GM12878 (cell line): ENCODE measurements around the gene CDCP1. TPM values are rescaled to one million over a fixed set of nuclear protein-coding genes. Genes with fewer than 3 reads are reported as not detected.

Experiments used
- ATAC-seq: fragments of 200-7000 bp; cut with Tn5 transposase; 3 replicates; pipeline ENCODE4 v1.9.1; 2020; ENCODE audit warnings: mild to moderate bottlenecking, moderate library complexity
- BruUV-seq: library from RNA; stranded (reverse); fragments of 400-500 nt; replicated peaks from 2 replicates; lab custom pipeline; 2021; lab: Mats Ljungman, UMichigan
- CTCF ChIA-PET: fragments of 300-600 bp; sonication (Branson Sonifier 250); formaldehyde crosslinking; extraction: SDS; loops from one replicate; lab custom pipeline; 2021; ENCODE audit warnings: inconsistent platforms; lab: Yijun Ruan, JAX
- POLR2A ChIA-PET: fragments of 350-600 bp; formaldehyde crosslinking; extraction: SDS; loops from one replicate; lab custom pipeline; 2021; ENCODE audit warnings: inconsistent platforms; lab: Charles Lee
- RAD21 ChIA-PET: fragments of 300-600 bp; sonication (Branson Sonifier 250); formaldehyde crosslinking; loops from one replicate; lab custom pipeline; 2023; ENCODE audit warnings: antibody characterized with exemption; ENCODE audit not compliant: unreplicated experiment; lab: Charles Lee
- SMC1A ChIA-PET: fragments of 300-600 bp; sonication (Branson Sonifier 250); formaldehyde crosslinking; loops from one replicate; lab custom pipeline; 2023; ENCODE audit not compliant: unreplicated experiment, uncharacterized antibody; lab: Charles Lee
- DNase-seq: peaks from one replicate; pipeline ENCODE4 v3.0.0-alpha.2; 2011; ENCODE audit warnings: low read depth, low spot score
- FAIRE-seq: peaks from 3 replicates; lab custom pipeline; 2011; peaks lifted over from hg19 to GRCh38; lab: Jason Lieb, UNC
- H2AFZ ChIP-seq: 2 replicates; pipeline ENCODE4 v1.6.0; 2011; ENCODE audit warnings: low read depth, low read length, control low read depth; ENCODE audit not compliant: control insufficient read depth
- H3K27ac ChIP-seq: 2 replicates; pipeline ENCODE4 v1.5.1; 2011; ENCODE audit warnings: control low read depth; ENCODE audit not compliant: control insufficient read depth, insufficient read depth
- H3K27me3 ChIP-seq, 2 experiments: replicated peaks in 1 of 2; 2 replicates each; pipeline versions ENCODE4 v1.6.0 to v1.6.1; 2011; ENCODE audit warnings: low read length in 1 of 2; ENCODE audit not compliant: control insufficient read depth in 2 of 2, insufficient read depth in 2 of 2
- H3K36me3 ChIP-seq, 2 experiments: 2 replicates each; pipeline ENCODE4 v1.5.1; 2011; ENCODE audit warnings: low read length in 1 of 2; ENCODE audit not compliant: control insufficient read depth in 2 of 2, insufficient read depth in 2 of 2
- H3K4me1 ChIP-seq: 2 replicates; pipeline ENCODE4 v1.6.1; 2011; ENCODE audit warnings: mild to moderate bottlenecking, low read length, moderate library complexity, mixed read lengths; ENCODE audit not compliant: control insufficient read depth, insufficient read depth
- H3K4me2 ChIP-seq: 2 replicates; pipeline ENCODE4 v1.6.0; 2011; ENCODE audit warnings: control low read depth; ENCODE audit not compliant: control insufficient read depth, insufficient read depth
- H3K4me3 ChIP-seq: fragments of 200-600 bp; sonication (generic); 2 replicates; pipeline ENCODE4 v1.5.1; 2016
- H3K79me2 ChIP-seq: 2 replicates; pipeline ENCODE4 v1.6.0; 2011; ENCODE audit warnings: low read length; ENCODE audit not compliant: control insufficient read depth, insufficient read depth
- H3K9ac ChIP-seq: 2 replicates; pipeline ENCODE4 v1.8.0; 2011; ENCODE audit warnings: low read length, control low read depth, mixed read lengths; ENCODE audit not compliant: control insufficient read depth, insufficient read depth
- H3K9me3 ChIP-seq: replicated peaks from 3 replicates; pipeline ENCODE4 v1.5.1; 2011; ENCODE audit warnings: mild to moderate bottlenecking, low read length; ENCODE audit not compliant: control insufficient read depth, insufficient read depth
- H4K20me1 ChIP-seq: 2 replicates; pipeline ENCODE4 v1.6.0; 2011; ENCODE audit not compliant: control insufficient read depth, insufficient read depth
- ETV6 ChIP-seq, 2 experiments: fragments of 450-650 bp in 1 of 2; IDR thresholded peaks in 1 of 2; conservative IDR thresholded peaks in 1 of 2; 2 replicates each; pipeline ENCODE4 v1.6.1; 2014; ENCODE audit warnings: antibody characterized with exemption in 1 of 2, borderline replicate concordance in 1 of 2, low read depth in 1 of 2, mild to moderate bottlenecking in 1 of 2, moderate library complexity in 1 of 2
- KAT2A ChIP-seq: conservative IDR thresholded peaks from 2 replicates; pipeline ENCODE4 v1.6.1; 2011; ENCODE audit warnings: low read depth, low read length; ENCODE audit not compliant: control insufficient read depth
- NBN ChIP-seq: fragments of 450-650 bp; IDR thresholded peaks from 2 replicates; pipeline ENCODE4 v1.6.1; 2016
- NRF1 ChIP-seq: conservative IDR thresholded peaks from 2 replicates; pipeline ENCODE4 v1.6.1; 2011; ENCODE audit warnings: mild to moderate bottlenecking, low read depth, low read length, improper control_type of control experiment
- WGBS: methylation state at CpG from one replicate; pipeline ENCODE4 v1.1.6; 2016; ENCODE audit warnings: low lambda C conversion rate; ENCODE audit not compliant: insufficient replicate concordance, insufficient coverage; ENCODE audit errors: missing lambda C conversion rate; 5-methylcytosine and 5-hydroxymethylcytosine counted together
- in situ Hi-C: fragments of 300-500 bp; cut with MboI; formaldehyde crosslinking; loops from 9 replicates; pipeline ENCODE4 v1.14.3; 2018; ENCODE audit warnings: mixed read lengths
- intact Hi-C: fragments of 100-400 bp; cut with micrococcal nuclease; formaldehyde crosslinking; loops from one replicate; pipeline ENCODE4 v1.14.2; 2022; ENCODE audit not compliant: unreplicated experiment
- polyA plus RNA-seq, 11 experiments: library from polyadenylated mRNA; depleted of rRNA in 4 of 11; unstranded in 6 of 11; stranded (reverse) in 5 of 11; fragments of >200 nt; fragmentation: Nextera tagmentation in 4 of 11; fragmentation: Illumina TruSeq in 1 of 11; extraction: Ambion mirVana in 4 of 11; extraction: Trizol in 1 of 11; gene quantifications; 1 replicate in 1 of 11; 2 replicates in 10 of 11; pipeline versions ENCODE4 v1.2.1 to v1.2.3, GENCODE V29; 2011 to 2016; ENCODE audit warnings: inconsistent platforms in 2 of 11, missing spikeins in 2 of 11, low read depth in 1 of 11
- total RNA-seq, 4 experiments: library from RNA; depleted of rRNA in 3 of 4; stranded (reverse); fragments of >200 nt in 3 of 4; fragmentation: Illumina TruSeq in 1 of 4; extraction: Trizol in 1 of 4; gene quantifications; 2 replicates each; pipeline versions ENCODE4 v1.2.1 to v1.2.3, GENCODE V29; 2013 to 2021
- TF ChIP-seq, protein P1 (sequence below): IDR thresholded peaks from 2 replicates; pipeline ENCODE4 v1.6.1; 2011; ENCODE audit warnings: borderline replicate concordance, low read depth, mild to moderate bottlenecking, moderate library complexity, low read length; ENCODE audit not compliant: insufficient read depth, poor library complexity, severe bottlenecking
- TF ChIP-seq, protein P2 (sequence below): IDR thresholded peaks from 2 replicates; pipeline ENCODE4 v1.6.1; 2012; ENCODE audit warnings: low read depth, low read length, improper control_type of control experiment
- TF ChIP-seq, protein P3 (sequence below): fragments of 450-650 bp; formaldehyde crosslinking; IDR thresholded peaks from 2 replicates; pipeline ENCODE4 v1.4.0; 2022; ENCODE audit warnings: mild to moderate bottlenecking, moderate library complexity
- TF ChIP-seq, protein P4 (sequence below): fragments of 450-650 bp; IDR thresholded peaks from 2 replicates; pipeline ENCODE4 v1.6.1; 2016; ENCODE audit warnings: mild to moderate bottlenecking
- TF ChIP-seq, protein P5 (sequence below): fragments of 450-650 bp; IDR thresholded peaks from 2 replicates; pipeline ENCODE4 v1.6.1; 2017; ENCODE audit warnings: mild to moderate bottlenecking, low read depth, inconsistent platforms; ENCODE audit not compliant: poor library complexity, severe bottlenecking

The CDCP1 gene
- total and polyA plus RNA-seq, 10 of the 15 experiments (the other 5 are each of a cell fraction or from before 2014, with no cell fraction given) = 0.35 to 2.2 (median 0.86) TPM

DNA sequence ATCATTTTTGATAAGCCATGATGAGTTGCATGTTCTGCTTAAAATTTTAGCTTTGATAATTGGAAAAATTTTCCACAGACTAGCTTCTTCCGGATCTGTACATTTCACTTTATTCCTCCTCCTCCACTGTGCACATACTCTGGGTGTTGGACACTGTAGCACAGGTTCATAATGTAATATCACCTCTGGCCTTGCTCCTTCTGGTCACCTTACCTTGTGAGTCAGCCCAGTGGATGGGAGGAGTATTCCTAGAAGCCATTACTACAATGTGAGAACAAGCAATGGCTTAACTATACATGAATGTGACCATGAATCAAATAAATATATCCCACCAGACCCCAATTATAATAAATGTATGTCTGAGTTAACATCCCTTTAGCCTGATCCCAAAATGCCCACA lies 6.1 kb upstream of the CDCP1 start:
- ChIA-PET CTCF (interaction anchor here (1.1 kb wide), 1 partner anchor 111 kb away, joined by 4 read pairs; no protein-coding TSS in a partner anchor), RAD21 (no interaction called here), SMC1A (no interaction called here), POLR2A (no interaction called here)
- Histone ChIP-seq H3K27ac (no peak overlapping the region), H4K20me1 (no peaks in the 10 kb centered on the region), H3K79me2 (no peaks in the 10 kb centered on the region), H3K27me3 (no peaks in the 10 kb centered on the region; a peak in 1 of 4 replicates), H2AFZ (no peak overlapping the region), H3K36me3 (no peaks in the 10 kb centered on the region), H3K9me3 (no peaks in the 10 kb centered on the region; the same call in 2 of the 3 replicates), H3K4me2 (no peak overlapping the region), H3K4me1 (no peaks in the 10 kb centered on the region), H3K4me3 (no peak overlapping the region), H3K9ac (no peak overlapping the region)
- intact Hi-C loops (no loop called here), in situ Hi-C loops (no loop called here)
- TF ChIP-seq NBN = no peak
- TF ChIP-seq, protein P1, sequence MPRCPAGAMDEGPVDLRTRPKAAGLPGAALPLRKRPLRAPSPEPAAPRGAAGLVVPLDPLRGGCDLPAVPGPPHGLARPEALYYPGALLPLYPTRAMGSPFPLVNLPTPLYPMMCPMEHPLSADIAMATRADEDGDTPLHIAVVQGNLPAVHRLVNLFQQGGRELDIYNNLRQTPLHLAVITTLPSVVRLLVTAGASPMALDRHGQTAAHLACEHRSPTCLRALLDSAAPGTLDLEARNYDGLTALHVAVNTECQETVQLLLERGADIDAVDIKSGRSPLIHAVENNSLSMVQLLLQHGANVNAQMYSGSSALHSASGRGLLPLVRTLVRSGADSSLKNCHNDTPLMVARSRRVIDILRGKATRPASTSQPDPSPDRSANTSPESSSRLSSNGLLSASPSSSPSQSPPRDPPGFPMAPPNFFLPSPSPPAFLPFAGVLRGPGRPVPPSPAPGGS = no peak
- TF ChIP-seq, protein P2, sequence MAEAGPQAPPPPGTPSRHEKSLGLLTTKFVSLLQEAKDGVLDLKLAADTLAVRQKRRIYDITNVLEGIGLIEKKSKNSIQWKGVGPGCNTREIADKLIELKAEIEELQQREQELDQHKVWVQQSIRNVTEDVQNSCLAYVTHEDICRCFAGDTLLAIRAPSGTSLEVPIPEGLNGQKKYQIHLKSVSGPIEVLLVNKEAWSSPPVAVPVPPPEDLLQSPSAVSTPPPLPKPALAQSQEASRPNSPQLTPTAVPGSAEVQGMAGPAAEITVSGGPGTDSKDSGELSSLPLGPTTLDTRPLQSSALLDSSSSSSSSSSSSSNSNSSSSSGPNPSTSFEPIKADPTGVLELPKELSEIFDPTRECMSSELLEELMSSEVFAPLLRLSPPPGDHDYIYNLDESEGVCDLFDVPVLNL = no peak
- no peak for TF ChIP-seq ETV6 (conservative IDR thresholded peaks at IDR 0.05 in 1 of 2, IDR thresholded peaks at IDR 0.05 in 1 of 2; ENCODE audit: borderline replicate concordance in 1 of 2, low read depth in 1 of 2)
- TF ChIP-seq NRF1 = no peak
- TF ChIP-seq, protein P3, sequence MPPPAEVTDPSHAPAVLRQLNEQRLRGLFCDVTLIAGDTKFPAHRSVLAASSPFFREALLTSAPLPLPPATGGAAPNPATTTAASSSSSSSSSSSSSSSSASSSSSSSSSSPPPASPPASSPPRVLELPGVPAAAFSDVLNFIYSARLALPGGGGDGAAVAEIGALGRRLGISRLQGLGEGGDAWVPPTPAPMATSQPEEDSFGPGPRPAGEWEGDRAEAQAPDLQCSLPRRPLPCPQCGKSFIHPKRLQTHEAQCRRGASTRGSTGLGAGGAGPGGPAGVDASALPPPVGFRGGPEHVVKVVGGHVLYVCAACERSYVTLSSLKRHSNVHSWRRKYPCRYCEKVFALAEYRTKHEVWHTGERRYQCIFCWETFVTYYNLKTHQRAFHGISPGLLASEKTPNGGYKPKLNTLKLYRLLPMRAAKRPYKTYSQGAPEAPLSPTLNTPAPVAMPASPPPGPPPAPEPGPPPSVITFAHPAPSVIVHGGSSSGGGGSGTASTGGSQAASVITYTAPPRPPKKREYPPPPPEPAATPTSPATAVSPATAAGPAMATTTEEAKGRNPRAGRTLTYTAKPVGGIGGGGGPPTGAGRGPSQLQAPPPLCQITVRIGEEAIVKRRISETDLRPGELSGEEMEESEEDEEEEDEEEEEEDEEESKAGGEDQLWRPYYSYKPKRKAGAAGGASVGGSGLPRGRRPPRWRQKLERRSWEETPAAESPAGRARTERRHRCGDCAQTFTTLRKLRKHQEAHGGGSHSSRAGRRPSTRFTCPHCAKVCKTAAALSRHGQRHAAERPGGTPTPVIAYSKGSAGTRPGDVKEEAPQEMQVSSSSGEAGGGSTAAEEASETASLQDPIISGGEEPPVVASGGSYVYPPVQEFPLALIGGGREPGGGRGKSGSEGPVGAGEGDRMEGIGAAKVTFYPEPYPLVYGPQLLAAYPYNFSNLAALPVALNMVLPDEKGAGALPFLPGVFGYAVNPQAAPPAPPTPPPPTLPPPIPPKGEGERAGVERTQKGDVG (CRISPR knock-in tag) = no peak
- TF ChIP-seq, protein P4, sequence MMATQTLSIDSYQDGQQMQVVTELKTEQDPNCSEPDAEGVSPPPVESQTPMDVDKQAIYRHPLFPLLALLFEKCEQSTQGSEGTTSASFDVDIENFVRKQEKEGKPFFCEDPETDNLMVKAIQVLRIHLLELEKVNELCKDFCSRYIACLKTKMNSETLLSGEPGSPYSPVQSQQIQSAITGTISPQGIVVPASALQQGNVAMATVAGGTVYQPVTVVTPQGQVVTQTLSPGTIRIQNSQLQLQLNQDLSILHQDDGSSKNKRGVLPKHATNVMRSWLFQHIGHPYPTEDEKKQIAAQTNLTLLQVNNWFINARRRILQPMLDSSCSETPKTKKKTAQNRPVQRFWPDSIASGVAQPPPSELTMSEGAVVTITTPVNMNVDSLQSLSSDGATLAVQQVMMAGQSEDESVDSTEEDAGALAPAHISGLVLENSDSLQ = no peak
- TF ChIP-seq KAT2A = no peak
- TF ChIP-seq, protein P5, sequence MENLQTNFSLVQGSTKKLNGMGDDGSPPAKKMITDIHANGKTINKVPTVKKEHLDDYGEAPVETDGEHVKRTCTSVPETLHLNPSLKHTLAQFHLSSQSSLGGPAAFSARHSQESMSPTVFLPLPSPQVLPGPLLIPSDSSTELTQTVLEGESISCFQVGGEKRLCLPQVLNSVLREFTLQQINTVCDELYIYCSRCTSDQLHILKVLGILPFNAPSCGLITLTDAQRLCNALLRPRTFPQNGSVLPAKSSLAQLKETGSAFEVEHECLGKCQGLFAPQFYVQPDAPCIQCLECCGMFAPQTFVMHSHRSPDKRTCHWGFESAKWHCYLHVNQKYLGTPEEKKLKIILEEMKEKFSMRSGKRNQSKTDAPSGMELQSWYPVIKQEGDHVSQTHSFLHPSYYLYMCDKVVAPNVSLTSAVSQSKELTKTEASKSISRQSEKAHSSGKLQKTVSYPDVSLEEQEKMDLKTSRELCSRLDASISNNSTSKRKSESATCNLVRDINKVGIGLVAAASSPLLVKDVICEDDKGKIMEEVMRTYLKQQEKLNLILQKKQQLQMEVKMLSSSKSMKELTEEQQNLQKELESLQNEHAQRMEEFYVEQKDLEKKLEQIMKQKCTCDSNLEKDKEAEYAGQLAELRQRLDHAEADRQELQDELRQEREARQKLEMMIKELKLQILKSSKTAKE = no peak
- ATAC-seq (no peak), DNase-seq (no peak), FAIRE-seq (no peak)
- no TSS peak for BruUV-seq
- 59% methylated on average over 1 of the region's 1 CpG for WGBS
